Measurements from ENCODE around the gene GPNMB. TPM values are rescaled to one million over a fixed set of nuclear protein-coding genes. Genes with fewer than 3 reads are reported as not detected.
A peak's percentile ranks its signal among the peaks of the same experiment; 100 is the strongest.

GPNMB gene
- total RNA-seq, 4 donors from 2014 or later: 46.1 to 94.9 (median 60.7) TPM

DNA sequence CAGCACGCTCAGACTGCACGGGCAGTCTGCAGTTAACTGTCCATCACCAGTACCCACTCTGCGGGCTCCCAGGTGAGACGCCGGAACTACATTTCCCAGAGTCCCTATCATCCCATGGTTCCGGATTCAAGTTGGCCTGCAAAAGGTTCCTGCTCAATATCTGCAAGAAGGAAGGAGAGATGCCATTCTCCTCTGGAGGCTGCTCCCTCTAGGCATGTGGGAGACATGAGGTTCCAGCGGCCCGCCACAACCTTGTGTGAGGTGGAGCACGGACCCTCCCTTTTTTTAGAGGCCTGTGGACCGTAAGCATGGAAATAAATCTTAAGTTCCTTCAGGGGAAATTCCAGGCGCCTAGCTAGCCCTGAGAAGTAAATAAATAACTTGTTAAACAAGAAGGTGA lies 35.0 kb upstream of the GPNMB start:
- peak; percentile 53 for DNase-seq (ENCODE audit: extremely low spot score)
- intact Hi-C loops (cut with DNase I): no loop called here
- no peaks in the 10 kb centered on the region for H3K9me3 ChIP-seq
- no peak for TF ChIP-seq POLR2A (IDR thresholded peaks at IDR 0.05; ENCODE audit: low read depth)
- H3K4me3 ChIP-seq: no peak overlapping the region
- H3K36me3 ChIP-seq: no peaks in the 10 kb centered on the region
- H3K27ac ChIP-seq (replicated peaks in 1 of 4): no peak overlapping the region
- no peaks in the 10 kb centered on the region for H3K4me1 ChIP-seq
- H3K27me3 ChIP-seq: peaks cover 0 to 5% (median 0%) of the 10 kb centered on the region in 4 donors
- WGBS: 76% methylated on average over 11 of the region's 11 CpGs

- no peaks in the 10 kb centered on the region for H3K9me3 ChIP-seq
- peak; percentile 60 for DNase-seq (ENCODE audit: extremely low spot score)
- H3K27ac ChIP-seq (replicated peaks in 1 of 4): no peak overlapping the region
- no peaks in the 10 kb centered on the region for H3K36me3 ChIP-seq
- H3K27me3 ChIP-seq: peaks cover 0 to 5% (median 0%) of the 10 kb centered on the region in 4 donors
- WGBS: 90% methylated on average over 2 of the region's 2 CpGs
- TF ChIP-seq, protein P1, sequence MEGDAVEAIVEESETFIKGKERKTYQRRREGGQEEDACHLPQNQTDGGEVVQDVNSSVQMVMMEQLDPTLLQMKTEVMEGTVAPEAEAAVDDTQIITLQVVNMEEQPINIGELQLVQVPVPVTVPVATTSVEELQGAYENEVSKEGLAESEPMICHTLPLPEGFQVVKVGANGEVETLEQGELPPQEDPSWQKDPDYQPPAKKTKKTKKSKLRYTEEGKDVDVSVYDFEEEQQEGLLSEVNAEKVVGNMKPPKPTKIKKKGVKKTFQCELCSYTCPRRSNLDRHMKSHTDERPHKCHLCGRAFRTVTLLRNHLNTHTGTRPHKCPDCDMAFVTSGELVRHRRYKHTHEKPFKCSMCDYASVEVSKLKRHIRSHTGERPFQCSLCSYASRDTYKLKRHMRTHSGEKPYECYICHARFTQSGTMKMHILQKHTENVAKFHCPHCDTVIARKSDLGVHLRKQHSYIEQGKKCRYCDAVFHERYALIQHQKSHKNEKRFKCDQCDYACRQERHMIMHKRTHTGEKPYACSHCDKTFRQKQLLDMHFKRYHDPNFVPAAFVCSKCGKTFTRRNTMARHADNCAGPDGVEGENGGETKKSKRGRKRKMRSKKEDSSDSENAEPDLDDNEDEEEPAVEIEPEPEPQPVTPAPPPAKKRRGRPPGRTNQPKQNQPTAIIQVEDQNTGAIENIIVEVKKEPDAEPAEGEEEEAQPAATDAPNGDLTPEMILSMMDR (IDR thresholded peaks at IDR 0.05): no peak
- TF ChIP-seq EP300 (IDR thresholded peaks at IDR 0.05) (no peak), POLR2AphosphoS5 (IDR thresholded peaks at IDR 0.05) (no peak), POLR2A (IDR thresholded peaks at IDR 0.05; ENCODE audit: low read depth) (no peak)
- no peaks in the 10 kb centered on the region for H3K4me1 ChIP-seq
- intact Hi-C loops (cut with DNase I): no loop called here
- H3K4me3 ChIP-seq: no peak overlapping the region
Observed at GRCh38 chr7:23212395-23212794, 34.2 kb upstream of the GPNMB start.

GRCh38 chr7:23212841-23213240 lies 33.7 kb upstream of the GPNMB start:
- Histone ChIP-seq H3K36me3 (no peaks in the 10 kb centered on the region), H3K4me1 (no peaks in the 10 kb centered on the region), H3K27me3 (peaks cover 0 to 5% (median 0%) of the 10 kb centered on the region in 4 donors), H3K27ac (replicated peaks in 1 of 4) (no peak overlapping the region), H3K9me3 (no peaks in the 10 kb centered on the region), H3K4me3 (no peak overlapping the region)
- DNase-seq (ENCODE audit: extremely low spot score): peak; percentile 7
- TF ChIP-seq, protein P1 (IDR thresholded peaks at IDR 0.05): no peak
- TF ChIP-seq POLR2A (IDR thresholded peaks at IDR 0.05; ENCODE audit: low read depth) (no peak), EP300 (IDR thresholded peaks at IDR 0.05) (no peak), POLR2AphosphoS5 (IDR thresholded peaks at IDR 0.05) (no peak)
- intact Hi-C loops (cut with DNase I): no loop called here
- WGBS: 81% methylated on average over 4 of the region's 4 CpGs

DNA sequence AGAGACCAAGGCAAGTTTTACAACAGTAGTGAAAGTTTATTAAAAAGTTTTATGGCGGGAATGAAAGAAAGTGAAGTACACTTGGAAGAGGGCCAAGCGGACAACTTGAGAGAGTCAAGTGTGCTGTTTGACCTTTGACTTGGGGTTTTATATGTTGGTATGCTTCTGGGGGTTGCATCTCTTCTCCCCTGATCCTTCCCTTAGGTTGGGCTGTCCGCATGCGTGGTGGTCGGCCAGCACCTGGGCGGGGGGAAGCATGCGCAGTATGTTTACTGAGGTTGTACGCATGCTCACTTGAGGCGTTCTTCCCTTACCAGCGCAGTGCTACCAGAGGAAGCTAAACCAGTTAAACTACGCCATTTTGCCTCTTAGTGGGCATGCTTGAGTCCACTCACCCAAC lies 32.8 kb upstream of the GPNMB start:
- H3K27ac ChIP-seq (replicated peaks in 1 of 4): no peak overlapping the region
- H3K36me3 ChIP-seq: no peaks in the 10 kb centered on the region
- peak; percentile 85 for DNase-seq (ENCODE audit: extremely low spot score)
- H3K27me3 ChIP-seq: peaks cover 0 to 5% (median 0%) of the 10 kb centered on the region in 4 donors
- no peaks in the 10 kb centered on the region for H3K4me1 ChIP-seq
- WGBS: 95% methylated on average over 11 of the region's 11 CpGs
- no peaks in the 10 kb centered on the region for H3K9me3 ChIP-seq
- no peak overlapping the region for H3K4me3 ChIP-seq
- TF ChIP-seq POLR2AphosphoS5 (IDR thresholded peaks at IDR 0.05) (no peak), POLR2A (IDR thresholded peaks at IDR 0.05; ENCODE audit: low read depth) (no peak)
- TF ChIP-seq, protein P1 (IDR thresholded peaks at IDR 0.05): no peak
- intact Hi-C loops (cut with DNase I): no loop called here

- Histone ChIP-seq H3K4me3 (no peak overlapping the region), H3K4me1 (no peaks in the 10 kb centered on the region), H3K36me3 (no peaks in the 10 kb centered on the region), H3K9me3 (no peaks in the 10 kb centered on the region), H3K27me3 (peaks cover 0 to 5% (median 0%) of the 10 kb centered on the region in 4 donors), H3K27ac (replicated peaks in 1 of 4) (no peak overlapping the region)
- WGBS: 98% methylated on average over 5 of the region's 5 CpGs
- intact Hi-C loops (cut with DNase I): no loop called here
- DNase-seq (ENCODE audit: extremely low spot score): peak; percentile 60
- TF ChIP-seq EP300 (IDR thresholded peaks at IDR 0.05): no peak
- TF ChIP-seq POLR2AphosphoS5 (IDR thresholded peaks at IDR 0.05): no peak
- TF ChIP-seq, protein P1 (IDR thresholded peaks at IDR 0.05): no peak
- no peak for TF ChIP-seq POLR2A (IDR thresholded peaks at IDR 0.05; ENCODE audit: low read depth)
Observed at GRCh38 chr7:23214423-23214822, 32.2 kb upstream of the GPNMB start.

All from esophagus muscularis mucosa (tissue), 4 donors.